ENCODE data around the gene GPRIN3.

- TF ChIP-seq CTCF (IDR thresholded peaks at IDR 0.05): no peak
- no peak for TF ChIP-seq POLR2AphosphoS5 (IDR thresholded peaks at IDR 0.05)
Observed at GRCh38 chr4:89284828-89285227, 22.8 kb downstream of the GPRIN3 start.
